A549 treated with Hydrocortisone at 1 μM for 4 hours (cell line): ENCODE measurements around the gene BCL2A1. TPM values are rescaled to one million over a fixed set of nuclear protein-coding genes. Genes with fewer than 3 reads are reported as not detected.

ENCODE experiments used
- total RNA-seq: library from RNA; stranded (reverse); fragments of 200-300 nt; extraction: Qiagen RNA extraction; gene quantifications from 5 replicates; pipeline ENCODE4 v1.2.3, GENCODE V29; 2022

BCL2A1 gene
- 9.5 to 12.8 TPM (median 10.3 TPM) in 5 replicates for total RNA-seq

GRCh38 chr15:79970624-79971434 lies at the start of gene BCL2A1:
Gene BCL2A1 (minus strand): TSS chr15:79971196. CDS start chr15:79971119, 77 bp downstream.

Other genes with a start within 250 kb of the BCL2A1 start
- 75.8 to 91.3 TPM (median 80.3 TPM) in 5 replicates for gene MTHFS, start 74.2 kb downstream of the BCL2A1 start, total RNA-seq
- gene ZFAND6, start 88.5 kb upstream of the BCL2A1 start, total RNA-seq, result 88.5 to 119 TPM (median 95.1 TPM) in 5 replicates
- gene FAH, start 181.8 kb upstream of the BCL2A1 start, total RNA-seq, result 31.4 to 35.0 TPM (median 32.5 TPM) in 5 replicates